Measurements from ENCODE around the gene YTHDC1.

GRCh38 chr4:68272380-68272779 lies 77.5 kb downstream of the YTHDC1 start:
- TF ChIP-seq POLR2AphosphoS5 (IDR thresholded peaks at IDR 0.05) (no peak), CTCF (IDR thresholded peaks at IDR 0.05) (no peak), POLR2A (IDR thresholded peaks at IDR 0.05) (no peak), EP300 (IDR thresholded peaks at IDR 0.05) (no peak)
